IMR-90 (cell line): ENCODE data around the gene PSRC1. TPM values are rescaled to one million over a fixed set of nuclear protein-coding genes. Genes with fewer than 3 reads are reported as not detected.

Source experiments
- ATAC-seq: fragments of 200-7000 bp; cut with Tn5 transposase; 2 replicates; pipeline ENCODE4 v1.9.1; 2020; ENCODE audit warnings: low read depth, mild to moderate bottlenecking, moderate library complexity
- BruUV-seq: library from RNA; stranded (reverse); fragments of 400-500 nt; replicated peaks from 2 replicates; lab custom pipeline; 2021; lab: Mats Ljungman, UMichigan
- CTCF ChIA-PET: fragments of 300-600 bp; formaldehyde crosslinking; extraction: SDS; loops from one replicate; lab custom pipeline; 2021; ENCODE audit warnings: antibody characterized with exemption; lab: Yijun Ruan, JAX
- POLR2A ChIA-PET: fragments of 300-600 bp; sonication (Branson Sonifier 250); formaldehyde crosslinking; loops from one replicate; lab custom pipeline; 2022; ENCODE audit warnings: antibody characterized with exemption; ENCODE audit not compliant: unreplicated experiment; lab: Charles Lee
- DNase-seq: peaks from one replicate; pipeline ENCODE4 v3.0.0; 2013
- H2AFZ ChIP-seq: replicated peaks from 2 replicates; pipeline ENCODE3; 2013; ENCODE audit warnings: low read length, mild to moderate bottlenecking; ENCODE audit not compliant: poor library complexity
- H2AK5ac ChIP-seq: 2 replicates; pipeline ENCODE4 v1.6.1; 2013; ENCODE audit warnings: low read depth, low read length, inconsistent platforms
- H2AK9ac ChIP-seq: replicated peaks from 2 replicates; pipeline ENCODE3; 2013; ENCODE audit warnings: mild to moderate bottlenecking, low read depth, low read length, moderate library complexity; ENCODE audit not compliant: poor library complexity
- H2BK120ac ChIP-seq: 2 replicates; pipeline ENCODE4 v1.6.1; 2013; ENCODE audit warnings: low read depth, low read length, inconsistent platforms
- H2BK15ac ChIP-seq: 3 replicates; pipeline ENCODE4 v1.6.1; 2013; ENCODE audit warnings: low read depth, low read length, inconsistent platforms
- H2BK20ac ChIP-seq: 2 replicates; pipeline ENCODE4 v1.6.1; 2013; ENCODE audit warnings: low read depth, mild to moderate bottlenecking, inconsistent platforms, low read length, moderate library complexity
- H2BK5ac ChIP-seq: 2 replicates; pipeline ENCODE4 v1.6.1; 2013; ENCODE audit warnings: mild to moderate bottlenecking, low read depth, low read length, inconsistent platforms; ENCODE audit not compliant: poor library complexity, severe bottlenecking
- H3K14ac ChIP-seq: replicated peaks from 2 replicates; pipeline ENCODE4 v1.6.1; 2013; ENCODE audit warnings: low read depth, low read length, inconsistent platforms
- H3K18ac ChIP-seq: 2 replicates; pipeline ENCODE4 v1.6.1; 2013; ENCODE audit warnings: low read depth, low read length, control low read depth
- H3K23ac ChIP-seq: 2 replicates; pipeline ENCODE4 v1.6.1; 2013; ENCODE audit warnings: low read depth, low read length, inconsistent platforms
- H3K27ac ChIP-seq: 2 replicates; pipeline ENCODE4 v1.5.1; 2013; ENCODE audit warnings: mild to moderate bottlenecking, control low read depth, low read length; ENCODE audit not compliant: insufficient read depth
- H3K27me3 ChIP-seq: 2 replicates; pipeline ENCODE4 v1.6.1; 2013; ENCODE audit warnings: low read length; ENCODE audit not compliant: control insufficient read depth, insufficient read depth
- H3K36me3 ChIP-seq: 2 replicates; pipeline ENCODE4 v1.6.1; 2013; ENCODE audit warnings: low read length, mixed read lengths; ENCODE audit not compliant: control insufficient read depth, insufficient read depth
- H3K4ac ChIP-seq: 2 replicates; pipeline ENCODE4 v1.6.1; 2013; ENCODE audit warnings: low read depth, low read length, inconsistent platforms
- H3K4me1 ChIP-seq: 2 replicates; pipeline ENCODE4 v1.6.1; 2013; ENCODE audit warnings: low read length, mixed read lengths; ENCODE audit not compliant: control insufficient read depth, insufficient read depth
- H3K4me2 ChIP-seq: 2 replicates; pipeline ENCODE4 v1.6.1; 2013; ENCODE audit warnings: low read depth, mild to moderate bottlenecking, control low read depth, low read length, moderate library complexity
- H3K4me3 ChIP-seq: 2 replicates; pipeline ENCODE4 v1.5.1; 2013; ENCODE audit warnings: low read depth, mild to moderate bottlenecking, control low read depth, low read length, moderate library complexity; ENCODE audit not compliant: insufficient read depth
- H3K56ac ChIP-seq: 2 replicates; pipeline ENCODE4 v1.6.1; 2013; ENCODE audit warnings: low read length, inconsistent platforms; ENCODE audit not compliant: insufficient read depth; ENCODE audit errors: extremely low read depth
- H3K79me1 ChIP-seq, 2 experiments: 2 replicates each; pipeline ENCODE4 v1.6.1; 2013; ENCODE audit warnings: low read length in 2 of 2, inconsistent platforms in 1 of 2, low read depth in 1 of 2
- H3K9ac ChIP-seq: 2 replicates; pipeline ENCODE4 v1.6.1; 2013; ENCODE audit warnings: low read depth, low read length, control low read depth
- H3K9me1 ChIP-seq: 2 replicates; pipeline ENCODE4 v1.6.1; 2013; ENCODE audit warnings: low read length, inconsistent platforms; ENCODE audit not compliant: insufficient read depth
- H3K9me3 ChIP-seq: 2 replicates; pipeline ENCODE4 v1.6.1; 2013; ENCODE audit warnings: low read length; ENCODE audit not compliant: control insufficient read depth, insufficient read depth
- H4K20me1 ChIP-seq: 2 replicates; pipeline ENCODE4 v1.6.1; 2013; ENCODE audit warnings: low read length, inconsistent platforms; ENCODE audit not compliant: insufficient read depth
- H4K5ac ChIP-seq: 2 replicates; pipeline ENCODE4 v1.6.1; 2013; ENCODE audit warnings: mild to moderate bottlenecking, low read depth, low read length, control low read depth
- H4K8ac ChIP-seq, 2 experiments: 2 replicates each; pipeline ENCODE4 v1.6.1; 2013; ENCODE audit warnings: low read depth in 2 of 2, low read length in 2 of 2, control low read depth in 1 of 2, inconsistent platforms in 1 of 2
- H4K91ac ChIP-seq: 2 replicates; pipeline ENCODE4 v1.6.1; 2013; ENCODE audit warnings: low read depth, low read length, inconsistent platforms; ENCODE audit not compliant: insufficient read depth
- BHLHE40 ChIP-seq: fragments of 150-350 bp; IDR thresholded peaks from 2 replicates; pipeline ENCODE4 v1.6.1; 2016; ENCODE audit warnings: mild to moderate bottlenecking, low read depth, low read length
- CEBPB ChIP-seq: IDR thresholded peaks from 2 replicates; pipeline ENCODE4 v1.6.1; 2012; ENCODE audit warnings: low read depth, low read length, improper control_type of control experiment
- FOS ChIP-seq: fragments of 150-350 bp; IDR thresholded peaks from 2 replicates; pipeline ENCODE4 v1.6.1; 2016; ENCODE audit warnings: low read depth, low read length
- MAFK ChIP-seq: IDR thresholded peaks from 2 replicates; pipeline ENCODE4 v1.6.1; 2012; ENCODE audit warnings: low read depth, low read length, improper control_type of control experiment
- MAZ ChIP-seq: IDR thresholded peaks from 2 replicates; pipeline ENCODE4 v1.6.1; 2012; ENCODE audit warnings: low read depth, mild to moderate bottlenecking, low read length, improper control_type of control experiment, moderate library complexity, borderline replicate concordance
- MXI1 ChIP-seq: IDR thresholded peaks from 2 replicates; pipeline ENCODE4 v1.6.1; 2012; ENCODE audit warnings: low read depth, mild to moderate bottlenecking, low read length, moderate library complexity, borderline replicate concordance
- NFE2L2 ChIP-seq: fragments of 150-350 bp; IDR thresholded peaks from 2 replicates; pipeline ENCODE4 v1.6.1; 2016; ENCODE audit warnings: low read depth, mild to moderate bottlenecking, low read length
- POLR2A ChIP-seq: IDR thresholded peaks from 2 replicates; pipeline ENCODE4 v1.6.1; 2012; ENCODE audit warnings: mild to moderate bottlenecking, low read depth, low read length
- RAD21 ChIP-seq: IDR thresholded peaks from 2 replicates; pipeline ENCODE4 v1.6.1; 2012; ENCODE audit warnings: low read length, improper control_type of control experiment
- RCOR1 ChIP-seq: IDR thresholded peaks from 2 replicates; pipeline ENCODE4 v1.6.1; 2012; ENCODE audit warnings: mild to moderate bottlenecking, low read length, improper control_type of control experiment; ENCODE audit not compliant: insufficient replicate concordance
- RFX5 ChIP-seq: IDR thresholded peaks from 2 replicates; pipeline ENCODE4 v1.8.0; 2012; ENCODE audit warnings: low read depth, mild to moderate bottlenecking, low read length, moderate library complexity
- SMC3 ChIP-seq: fragments of 150-350 bp; IDR thresholded peaks from 2 replicates; pipeline ENCODE4 v1.6.1; 2016; ENCODE audit warnings: low read depth, mild to moderate bottlenecking, antibody characterized with exemption, low read length, moderate library complexity
- WGBS, 2 experiments: methylation state at CpG; one replicate each; pipeline versions ENCODE4 v1.1.5 to v1.1.7; 2013; ENCODE audit warnings: missing lambda C conversion rate in 2 of 2; ENCODE audit not compliant: insufficient read length in 1 of 2; ENCODE audit errors: extremely low coverage in 2 of 2; 5-methylcytosine and 5-hydroxymethylcytosine counted together
- dilution Hi-C: fragments of 300-500 bp; cut with HindIII; formaldehyde crosslinking; loops from one replicate; pipeline ENCODE4 v1.14.3; 2018; ENCODE audit warnings: low sequenced_read_pairs; ENCODE audit not compliant: unreplicated experiment
- in situ Hi-C: fragments of 300-500 bp; cut with MboI; formaldehyde crosslinking; loops from 3 replicates; pipeline ENCODE4 v1.14.3; 2019; ENCODE audit warnings: low sequenced_read_pairs, inconsistent platforms, mixed read lengths
- intact Hi-C: fragments of 100-400 bp; cut with micrococcal nuclease; formaldehyde crosslinking; loops from 2 replicates; pipeline ENCODE4 v1.10.0; 2022
- polyA plus RNA-seq, 3 experiments: library from polyadenylated mRNA; depleted of rRNA; stranded (reverse); fragments of >200 nt; gene quantifications; 2 replicates each; pipeline ENCODE4 v1.2.3, GENCODE V29; 2012; ENCODE audit warnings: low replicate concordance in 1 of 3
- total RNA-seq: library from RNA; depleted of rRNA; stranded (reverse); fragments of >200 nt; gene quantifications from 2 replicates; pipeline ENCODE4 v1.2.3, GENCODE V29; 2012
- TF ChIP-seq, protein P1 (sequence below): conservative IDR thresholded peaks from 2 replicates; pipeline ENCODE4 v1.5.1; 2012; ENCODE audit warnings: mild to moderate bottlenecking, low read depth, low read length, improper control_type of control experiment
- TF ChIP-seq, protein P2 (sequence below): fragments of 150-350 bp; IDR thresholded peaks from 2 replicates; pipeline ENCODE4 v1.6.1; 2016; ENCODE audit warnings: low read depth, mild to moderate bottlenecking, low read length, moderate library complexity, borderline replicate concordance
- TF ChIP-seq, protein P3 (sequence below): fragments of 150-350 bp; IDR thresholded peaks from 2 replicates; pipeline ENCODE4 v1.6.1; 2017; ENCODE audit warnings: mild to moderate bottlenecking, antibody characterized with exemption, low read length, low read depth

PSRC1 gene
- total and polyA plus RNA-seq, 2 of the 4 experiments (the other 2 are of a cell fraction): 34.6 to 40.3 TPM

DNA sequence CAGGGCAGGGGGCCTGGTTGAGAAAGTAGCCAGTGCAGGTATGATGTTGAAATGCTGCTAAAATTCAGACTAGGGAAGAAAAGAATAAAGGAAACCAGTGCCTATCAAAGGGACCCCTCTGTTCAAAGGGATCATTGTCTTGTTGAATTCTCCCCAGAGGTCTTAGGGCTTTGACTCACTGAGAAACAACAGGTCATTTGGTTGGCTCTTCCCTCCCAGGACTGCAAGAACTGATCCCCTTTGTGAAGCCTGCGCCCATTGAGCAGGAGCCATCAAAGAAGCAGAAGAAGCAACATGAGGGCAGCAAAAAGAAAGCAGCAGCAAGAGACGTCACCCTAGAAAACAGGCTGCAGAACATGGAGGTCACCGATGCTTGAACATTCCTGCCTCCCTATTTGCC, 45.4 kb downstream of the PSRC1 start:
- Histone ChIP-seq H2BK15ac (no peak overlapping the region), H2BK20ac (no peak overlapping the region), H3K36me3 (peaks cover 47% of the 10 kb centered on the region), H4K5ac (no peak overlapping the region), H2BK120ac (no peak overlapping the region), H3K79me1 (peaks cover 0 to 45% of the 10 kb centered on the region in 2 experiments), H3K4me2 (no peak overlapping the region), H2BK5ac (no peak overlapping the region), H3K9me1 (peaks cover 14% of the 10 kb centered on the region), H3K27me3 (no peaks in the 10 kb centered on the region), H2AFZ (no peak overlapping the region), H3K27ac (no peak overlapping the region), H3K56ac (no peak overlapping the region), H4K8ac (no peak overlapping the region), H3K4ac (no peak overlapping the region), H3K18ac (no peak overlapping the region), H3K23ac (no peak overlapping the region; the same call in 1 of the 2 replicates), H3K4me3 (no peak overlapping the region), H3K14ac (no peak overlapping the region), H3K9ac (no peak overlapping the region), H3K9me3 (no peaks in the 10 kb centered on the region), H4K20me1 (peaks cover 30% of the 10 kb centered on the region), H3K4me1 (peaks cover 11% of the 10 kb centered on the region), H2AK5ac (no peak overlapping the region), H4K91ac (no peak overlapping the region), H2AK9ac (peak overlapping the region; percentile 48)
- TF ChIP-seq RAD21: no peak
- no peak for TF ChIP-seq RFX5
- TF ChIP-seq, protein P1, sequence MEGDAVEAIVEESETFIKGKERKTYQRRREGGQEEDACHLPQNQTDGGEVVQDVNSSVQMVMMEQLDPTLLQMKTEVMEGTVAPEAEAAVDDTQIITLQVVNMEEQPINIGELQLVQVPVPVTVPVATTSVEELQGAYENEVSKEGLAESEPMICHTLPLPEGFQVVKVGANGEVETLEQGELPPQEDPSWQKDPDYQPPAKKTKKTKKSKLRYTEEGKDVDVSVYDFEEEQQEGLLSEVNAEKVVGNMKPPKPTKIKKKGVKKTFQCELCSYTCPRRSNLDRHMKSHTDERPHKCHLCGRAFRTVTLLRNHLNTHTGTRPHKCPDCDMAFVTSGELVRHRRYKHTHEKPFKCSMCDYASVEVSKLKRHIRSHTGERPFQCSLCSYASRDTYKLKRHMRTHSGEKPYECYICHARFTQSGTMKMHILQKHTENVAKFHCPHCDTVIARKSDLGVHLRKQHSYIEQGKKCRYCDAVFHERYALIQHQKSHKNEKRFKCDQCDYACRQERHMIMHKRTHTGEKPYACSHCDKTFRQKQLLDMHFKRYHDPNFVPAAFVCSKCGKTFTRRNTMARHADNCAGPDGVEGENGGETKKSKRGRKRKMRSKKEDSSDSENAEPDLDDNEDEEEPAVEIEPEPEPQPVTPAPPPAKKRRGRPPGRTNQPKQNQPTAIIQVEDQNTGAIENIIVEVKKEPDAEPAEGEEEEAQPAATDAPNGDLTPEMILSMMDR: no peak
- TF ChIP-seq RCOR1: no peak
- TF ChIP-seq NFE2L2: no peak
- no peak for TF ChIP-seq MXI1
- no peak for TF ChIP-seq POLR2A
- no peak for TF ChIP-seq MAFK
- TF ChIP-seq, protein P2, sequence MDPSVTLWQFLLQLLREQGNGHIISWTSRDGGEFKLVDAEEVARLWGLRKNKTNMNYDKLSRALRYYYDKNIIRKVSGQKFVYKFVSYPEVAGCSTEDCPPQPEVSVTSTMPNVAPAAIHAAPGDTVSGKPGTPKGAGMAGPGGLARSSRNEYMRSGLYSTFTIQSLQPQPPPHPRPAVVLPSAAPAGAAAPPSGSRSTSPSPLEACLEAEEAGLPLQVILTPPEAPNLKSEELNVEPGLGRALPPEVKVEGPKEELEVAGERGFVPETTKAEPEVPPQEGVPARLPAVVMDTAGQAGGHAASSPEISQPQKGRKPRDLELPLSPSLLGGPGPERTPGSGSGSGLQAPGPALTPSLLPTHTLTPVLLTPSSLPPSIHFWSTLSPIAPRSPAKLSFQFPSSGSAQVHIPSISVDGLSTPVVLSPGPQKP: no peak
- no peak for TF ChIP-seq FOS
- TF ChIP-seq BHLHE40: no peak
- no peak for TF ChIP-seq CEBPB
- TF ChIP-seq, protein P3, sequence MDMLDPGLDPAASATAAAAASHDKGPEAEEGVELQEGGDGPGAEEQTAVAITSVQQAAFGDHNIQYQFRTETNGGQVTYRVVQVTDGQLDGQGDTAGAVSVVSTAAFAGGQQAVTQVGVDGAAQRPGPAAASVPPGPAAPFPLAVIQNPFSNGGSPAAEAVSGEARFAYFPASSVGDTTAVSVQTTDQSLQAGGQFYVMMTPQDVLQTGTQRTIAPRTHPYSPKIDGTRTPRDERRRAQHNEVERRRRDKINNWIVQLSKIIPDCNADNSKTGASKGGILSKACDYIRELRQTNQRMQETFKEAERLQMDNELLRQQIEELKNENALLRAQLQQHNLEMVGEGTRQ: no peak
- no peak for TF ChIP-seq SMC3
- TF ChIP-seq MAZ: no peak
- TSS peak; percentile 89 for BruUV-seq
- ChIA-PET CTCF (interaction anchor here (0.6 kb wide), 1 partner anchor 19 kb away, joined by 3 read pairs; no protein-coding TSS in a partner anchor), POLR2A (no interaction called here)
- ATAC-seq (no peak), DNase-seq (no peak)
- intact Hi-C loops (no loop called here), dilution Hi-C loops (no loop called here), in situ Hi-C loops (no loop called here)
- 96% methylated on average over 3 of the region's 3 CpGs; no CpG with 5 or more reads in 1 of the 2 experiments for WGBS, 2 experiments
